ENCODE results near the gene GOLGA5. TPM values are rescaled to one million over a fixed set of nuclear protein-coding genes. Genes with fewer than 3 reads are reported as not detected.

Gene GOLGA5
- total RNA-seq, 4 donors from 2014 or later, result 30.3 to 36.7 (median 33.7) TPM

DNA sequence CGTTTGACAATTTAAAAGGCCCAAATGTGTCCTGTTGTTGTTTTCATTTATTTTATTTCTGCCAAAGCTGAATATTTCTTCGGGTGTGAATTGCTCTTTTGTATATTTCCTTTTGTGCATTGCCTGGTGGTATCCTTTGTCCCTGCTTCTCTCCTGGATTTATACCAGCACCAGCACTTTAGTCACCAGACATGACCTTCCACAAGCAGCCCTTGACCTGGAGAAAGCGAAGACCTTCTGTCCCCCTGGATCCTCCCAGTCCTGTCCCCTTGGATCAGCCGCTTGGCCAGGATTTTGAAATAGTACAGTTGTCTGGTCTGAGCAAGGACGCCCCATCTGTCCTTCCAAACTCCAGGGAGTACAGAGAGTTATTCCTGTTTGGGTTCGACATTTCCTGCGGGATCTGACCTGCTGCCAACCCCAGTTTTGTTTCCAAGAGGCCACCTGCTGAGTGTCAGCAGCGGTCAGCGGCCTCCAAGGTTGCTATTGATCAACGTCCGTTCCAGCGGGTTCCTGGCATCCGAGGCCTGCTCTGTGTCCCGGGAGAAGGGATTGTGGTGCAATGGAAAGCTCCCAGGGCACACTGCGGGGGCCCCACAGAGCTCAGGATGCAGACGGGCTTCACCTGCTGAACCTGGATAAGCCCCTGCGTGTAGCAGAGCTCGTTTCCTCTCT lies 83.8 kb downstream of the GOLGA5 start:
- H3K36me3 ChIP-seq, result no peaks in the 10 kb centered on the region
- no peaks in the 10 kb centered on the region for H3K4me1 ChIP-seq
- TF ChIP-seq, protein P1, sequence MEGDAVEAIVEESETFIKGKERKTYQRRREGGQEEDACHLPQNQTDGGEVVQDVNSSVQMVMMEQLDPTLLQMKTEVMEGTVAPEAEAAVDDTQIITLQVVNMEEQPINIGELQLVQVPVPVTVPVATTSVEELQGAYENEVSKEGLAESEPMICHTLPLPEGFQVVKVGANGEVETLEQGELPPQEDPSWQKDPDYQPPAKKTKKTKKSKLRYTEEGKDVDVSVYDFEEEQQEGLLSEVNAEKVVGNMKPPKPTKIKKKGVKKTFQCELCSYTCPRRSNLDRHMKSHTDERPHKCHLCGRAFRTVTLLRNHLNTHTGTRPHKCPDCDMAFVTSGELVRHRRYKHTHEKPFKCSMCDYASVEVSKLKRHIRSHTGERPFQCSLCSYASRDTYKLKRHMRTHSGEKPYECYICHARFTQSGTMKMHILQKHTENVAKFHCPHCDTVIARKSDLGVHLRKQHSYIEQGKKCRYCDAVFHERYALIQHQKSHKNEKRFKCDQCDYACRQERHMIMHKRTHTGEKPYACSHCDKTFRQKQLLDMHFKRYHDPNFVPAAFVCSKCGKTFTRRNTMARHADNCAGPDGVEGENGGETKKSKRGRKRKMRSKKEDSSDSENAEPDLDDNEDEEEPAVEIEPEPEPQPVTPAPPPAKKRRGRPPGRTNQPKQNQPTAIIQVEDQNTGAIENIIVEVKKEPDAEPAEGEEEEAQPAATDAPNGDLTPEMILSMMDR (IDR thresholded peaks at IDR 0.05), result no peak
- TF ChIP-seq EP300 (IDR thresholded peaks at IDR 0.05), result no peak
- TF ChIP-seq POLR2A (IDR thresholded peaks at IDR 0.05), result no peak
- peaks cover 0 to 30% of the 10 kb centered on the region in 2 donors for H3K27me3 ChIP-seq
- WGBS, 2 donors, result 25 to 45% methylated on average over 14 to 18 of the region's 18 CpGs
- no peak overlapping the region for H3K4me3 ChIP-seq
- no peak overlapping the region for H3K27ac ChIP-seq
- no peaks in the 10 kb centered on the region for H3K9me3 ChIP-seq
- DNase-seq (ENCODE audit: low spot score in 2 of 2), result no peak

GRCh38 chr14:92880351-92880750 lies 86.2 kb downstream of the GOLGA5 start:
- H3K4me1 ChIP-seq, result no peaks in the 10 kb centered on the region
- H3K27ac ChIP-seq, result no peak overlapping the region
- TF ChIP-seq EP300 (IDR thresholded peaks at IDR 0.05) (no peak), POLR2A (IDR thresholded peaks at IDR 0.05) (no peak)
- TF ChIP-seq, protein P1 (IDR thresholded peaks at IDR 0.05), result no peak
- no peaks in the 10 kb centered on the region for H3K9me3 ChIP-seq
- peaks cover 0 to 30% of the 10 kb centered on the region in 2 donors for H3K27me3 ChIP-seq
- no peak overlapping the region for H3K4me3 ChIP-seq
- DNase-seq (ENCODE audit: low spot score in 2 of 2), result no peak
- 68 to 70% methylated on average over 7 of the region's 7 CpGs for WGBS, 2 donors
- H3K36me3 ChIP-seq, result no peaks in the 10 kb centered on the region

DNA sequence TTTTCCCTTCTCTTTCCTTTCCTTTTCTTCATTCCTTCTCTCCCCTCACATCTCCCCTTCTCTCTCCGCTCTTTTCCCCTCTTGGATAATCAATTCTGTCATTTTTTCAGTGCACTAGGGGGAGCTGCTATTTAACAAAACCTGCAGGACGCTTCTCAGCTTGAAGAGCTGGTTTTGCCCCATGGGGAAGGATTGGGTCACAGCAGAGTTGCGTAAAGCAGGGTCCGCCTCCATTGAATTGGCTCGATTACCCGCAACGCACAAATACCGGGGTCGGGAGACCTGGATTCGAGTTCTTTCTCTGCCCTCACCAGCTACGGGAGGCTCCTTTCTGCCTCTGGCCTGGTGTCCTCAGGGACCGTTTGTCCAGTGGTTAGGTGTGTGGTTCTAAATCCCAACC lies 86.7 kb downstream of the GOLGA5 start:
- no peak overlapping the region for H3K27ac ChIP-seq
- H3K4me3 ChIP-seq, result no peak overlapping the region
- no peak for TF ChIP-seq POLR2A (IDR thresholded peaks at IDR 0.05)
- TF ChIP-seq, protein P1 (IDR thresholded peaks at IDR 0.05), result peak in 3 of 5 experiments; percentile 7 to 33 (median 8)
- 19 to 27% methylated on average over 11 to 12 of the region's 12 CpGs for WGBS, 2 donors
- peaks cover 0 to 30% of the 10 kb centered on the region in 2 donors for H3K27me3 ChIP-seq
- no peaks in the 10 kb centered on the region for H3K36me3 ChIP-seq
- DNase-seq (ENCODE audit: low spot score in 2 of 2), result no peak
- H3K9me3 ChIP-seq, result no peaks in the 10 kb centered on the region
- no peaks in the 10 kb centered on the region for H3K4me1 ChIP-seq

- no peak for DNase-seq (ENCODE audit: low spot score in 2 of 2)
- Histone ChIP-seq H3K36me3 (no peaks in the 10 kb centered on the region), H3K9me3 (no peaks in the 10 kb centered on the region), H3K27me3 (peaks cover 0 to 25% of the 10 kb centered on the region in 2 donors), H3K4me3 (no peak overlapping the region), H3K27ac (no peak overlapping the region), H3K4me1 (no peaks in the 10 kb centered on the region)
- TF ChIP-seq EP300 (IDR thresholded peaks at IDR 0.05) (no peak), POLR2A (IDR thresholded peaks at IDR 0.05) (no peak)
- TF ChIP-seq, protein P1 (IDR thresholded peaks at IDR 0.05), result no peak
- WGBS, 2 donors, result 93 to 94% methylated on average over 5 of the region's 5 CpGs
Measured at GRCh38 chr14:92883066-92883465, 89.0 kb downstream of the GOLGA5 start.

- 64 to 66% methylated on average over 3 of the region's 3 CpGs for WGBS, 2 donors
Measured at GRCh38 chr14:92884410-92884809, 90.3 kb downstream of the GOLGA5 start.

More at GRCh38 chr14:92884410-92884809, 90.3 kb downstream of the GOLGA5 start:
- DNase-seq (ENCODE audit: low spot score in 2 of 2), result no peak
- Histone ChIP-seq H3K36me3 (no peaks in the 10 kb centered on the region), H3K9me3 (no peaks in the 10 kb centered on the region), H3K4me3 (no peak overlapping the region), H3K27ac (no peak overlapping the region), H3K4me1 (no peaks in the 10 kb centered on the region), H3K27me3 (peaks cover 0 to 14% of the 10 kb centered on the region in 2 donors)
- TF ChIP-seq POLR2A (IDR thresholded peaks at IDR 0.05), result no peak

Measured in tibial nerve (tissue), 4 donors.